Right lobe of liver (tissue), 4 donors: ENCODE data around the gene SRC.

ENCODE experiments used
- CTCF ChIP-seq, 4 donors: fragments of 200-600 bp in 3 of 4; fragments of 450-650 bp in 1 of 4; IDR thresholded peaks; one replicate each; pipeline versions ENCODE4 v1.5.1 to v1.8.0; 2016 to 2022; ENCODE audit warnings: antibody characterized with exemption in 4 of 4, mild to moderate bottlenecking in 2 of 4
- POLR2A ChIP-seq: fragments of 450-650 bp; IDR thresholded peaks from one replicate; pipeline ENCODE4 v1.6.1; 2017; ENCODE audit warnings: antibody characterized with exemption, mild to moderate bottlenecking
- donor health status: DM: no; HTN: no; CAD: no.
- donor health status: DM: no; HTN: no; CAD: no.
- donor health status: DM: no; HTN: yes; CAD: no.

- no peak for TF ChIP-seq CTCF (IDR thresholded peaks at IDR 0.05)
- no peak for TF ChIP-seq POLR2A
These were observed 103.3 kb downstream of the SRC start for GRCh38 chr20:37449276-37449675.
